Measurements from ENCODE around the gene TNFRSF11A. TPM values are rescaled to one million over a fixed set of nuclear protein-coding genes. Genes with fewer than 3 reads are reported as not detected.
A peak's percentile ranks its signal among the peaks of the same experiment; 100 is the strongest.

The TNFRSF11A gene
- total RNA-seq, 1 donor from 2014 or later, result 3.9 TPM

- H3K27ac ChIP-seq, result no peak overlapping the region
- no peak overlapping the region for H3K4me3 ChIP-seq
- intact Hi-C loops (cut with DNase I), result no loop called here
- TF ChIP-seq CTCF (IDR thresholded peaks at IDR 0.05) (no peak), POLR2AphosphoS5 (IDR thresholded peaks at IDR 0.05; ENCODE audit: insufficient read depth in 1 of 2, low read depth in 1 of 2) (no peak), POLR2A (IDR thresholded peaks at IDR 0.05) (no peak)
- no peaks in the 10 kb centered on the region for H3K27me3 ChIP-seq
- DNase-seq (ENCODE audit: extremely low spot score in 2 of 2), result peak in 1 of 2 donors; percentile 54
- no peaks in the 10 kb centered on the region for H3K9me3 ChIP-seq
- H3K4me1 ChIP-seq, result no peaks in the 10 kb centered on the region
- H3K36me3 ChIP-seq, result no peaks in the 10 kb centered on the region
These were observed 79.8 kb downstream of the TNFRSF11A start for GRCh38 chr18:62404881-62405280.

GRCh38 chr18:62407660-62408059 lies 82.5 kb downstream of the TNFRSF11A start:
- no peak overlapping the region for H3K27ac ChIP-seq
- no peaks in the 10 kb centered on the region for H3K9me3 ChIP-seq
- H3K27me3 ChIP-seq, result no peaks in the 10 kb centered on the region
- no peaks in the 10 kb centered on the region for H3K4me1 ChIP-seq
- H3K4me3 ChIP-seq, result no peak overlapping the region
- no peaks in the 10 kb centered on the region for H3K36me3 ChIP-seq
- DNase-seq (ENCODE audit: extremely low spot score in 2 of 2), result no peak
- intact Hi-C loops (cut with DNase I), result no loop called here
- no peak for TF ChIP-seq POLR2AphosphoS5 (IDR thresholded peaks at IDR 0.05; ENCODE audit: insufficient read depth in 1 of 2, low read depth in 1 of 2)
- TF ChIP-seq POLR2A (IDR thresholded peaks at IDR 0.05), result no peak
- no peak for TF ChIP-seq CTCF (IDR thresholded peaks at IDR 0.05)

GRCh38 chr18:62409821-62410220 lies 84.7 kb downstream of the TNFRSF11A start:
- H3K36me3 ChIP-seq, result no peaks in the 10 kb centered on the region
- no peaks in the 10 kb centered on the region for H3K4me1 ChIP-seq
- H3K27ac ChIP-seq, result no peak overlapping the region
- no peak overlapping the region for H3K4me3 ChIP-seq
- no peaks in the 10 kb centered on the region for H3K27me3 ChIP-seq
- H3K9me3 ChIP-seq, result no peaks in the 10 kb centered on the region
- intact Hi-C loops (cut with DNase I), result no loop called here
- TF ChIP-seq CTCF (IDR thresholded peaks at IDR 0.05), result no peak
- no peak for TF ChIP-seq POLR2A (IDR thresholded peaks at IDR 0.05)
- no peak for TF ChIP-seq POLR2AphosphoS5 (IDR thresholded peaks at IDR 0.05; ENCODE audit: insufficient read depth in 1 of 2, low read depth in 1 of 2)
- DNase-seq (ENCODE audit: extremely low spot score in 2 of 2), result no peak

GRCh38 chr18:62412231-62412979 lies 87.3 kb downstream of the TNFRSF11A start:
- Histone ChIP-seq H3K4me1 (no peaks in the 10 kb centered on the region), H3K9me3 (no peaks in the 10 kb centered on the region), H3K27ac (no peak overlapping the region), H3K4me3 (no peak overlapping the region), H3K27me3 (no peaks in the 10 kb centered on the region), H3K36me3 (no peaks in the 10 kb centered on the region)
- intact Hi-C loops (cut with DNase I), result no loop called here
- DNase-seq (ENCODE audit: extremely low spot score in 2 of 2), result peak in 1 of 2 donors; percentile 42
- TF ChIP-seq POLR2AphosphoS5 (IDR thresholded peaks at IDR 0.05; ENCODE audit: insufficient read depth in 1 of 2, low read depth in 1 of 2) (no peak), POLR2A (IDR thresholded peaks at IDR 0.05) (no peak), CTCF (IDR thresholded peaks at IDR 0.05) (no peak)

GRCh38 chr18:62413206-62413605 lies 88.1 kb downstream of the TNFRSF11A start:
- TF ChIP-seq POLR2AphosphoS5 (IDR thresholded peaks at IDR 0.05; ENCODE audit: insufficient read depth in 1 of 2, low read depth in 1 of 2), result no peak
- Histone ChIP-seq H3K36me3 (no peaks in the 10 kb centered on the region), H3K27me3 (no peaks in the 10 kb centered on the region), H3K27ac (no peak overlapping the region), H3K9me3 (no peaks in the 10 kb centered on the region), H3K4me1 (no peaks in the 10 kb centered on the region), H3K4me3 (no peak overlapping the region)
- intact Hi-C loops (cut with DNase I), result no loop called here
- DNase-seq (ENCODE audit: extremely low spot score in 2 of 2), result no peak
